AG08395 (cell line): ENCODE results near the gene BRPF3.
"Not testable (repeated sequence)": the region's sequence is repeated elsewhere in the genome, so short reads cannot be mapped to it uniquely, and the experiment has no call there.

ENCODE experiments used
- DNase-seq: peaks from one replicate; pipeline ENCODE4 v3.0.0; 2012; ENCODE audit warnings: mixed read lengths, low spot score

Gene BRPF3

GRCh38 chr6:36200998-36201596 lies 4.6 kb downstream of the BRPF3 start:
- DNase-seq: no peak

DNA sequence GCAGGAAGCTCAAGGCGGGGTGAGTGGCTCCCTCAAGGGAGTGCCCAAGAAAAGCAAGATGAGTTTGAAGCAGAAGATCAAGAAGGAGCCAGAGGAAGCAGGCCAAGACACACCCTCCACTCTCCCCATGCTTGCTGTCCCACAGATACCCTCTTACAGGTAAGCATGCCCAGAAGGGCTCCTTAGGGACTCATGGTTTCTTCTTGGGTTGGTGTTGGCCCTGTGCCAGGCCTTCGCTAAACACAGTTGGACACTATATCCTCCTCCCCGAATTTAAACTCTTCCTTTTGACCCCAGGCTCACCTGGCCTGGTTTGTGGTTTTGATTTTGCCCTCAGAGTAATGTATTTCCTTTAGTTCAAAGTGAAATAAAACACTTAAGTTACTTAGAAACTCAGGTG lies 5.1 kb downstream of the BRPF3 start:
- DNase-seq: no peak

- no peak for DNase-seq
Observed at GRCh38 chr6:36202101-36202500, 5.6 kb downstream of the BRPF3 start.

- no peak for DNase-seq
Observed at GRCh38 chr6:36204068-36204753, 7.7 kb downstream of the BRPF3 start.

- no peak for DNase-seq
Observed at GRCh38 chr6:36207155-36207554, 10.6 kb downstream of the BRPF3 start.

GRCh38 chr6:36209606-36210005 lies 13.1 kb downstream of the BRPF3 start:
- no peak for DNase-seq

DNA sequence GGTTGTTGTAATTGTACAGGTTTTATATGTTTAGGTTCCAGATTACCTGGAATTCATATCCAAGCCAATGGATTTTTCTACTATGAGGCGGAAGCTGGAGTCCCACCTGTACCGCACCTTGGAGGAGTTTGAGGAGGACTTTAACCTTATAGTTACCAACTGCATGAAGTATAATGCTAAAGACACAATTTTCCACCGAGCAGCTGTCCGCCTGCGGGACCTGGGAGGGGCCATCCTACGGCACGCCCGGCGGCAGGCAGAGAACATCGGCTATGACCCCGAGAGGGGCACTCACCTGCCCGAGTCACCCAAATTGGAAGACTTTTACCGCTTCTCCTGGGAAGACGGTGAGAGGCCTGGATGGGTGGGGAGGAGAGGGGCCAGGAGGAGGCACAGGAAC lies 13.6 kb downstream of the BRPF3 start:
- no peak for DNase-seq

- DNase-seq: no peak
Observed at GRCh38 chr6:36210886-36211595, 14.5 kb downstream of the BRPF3 start.

DNA sequence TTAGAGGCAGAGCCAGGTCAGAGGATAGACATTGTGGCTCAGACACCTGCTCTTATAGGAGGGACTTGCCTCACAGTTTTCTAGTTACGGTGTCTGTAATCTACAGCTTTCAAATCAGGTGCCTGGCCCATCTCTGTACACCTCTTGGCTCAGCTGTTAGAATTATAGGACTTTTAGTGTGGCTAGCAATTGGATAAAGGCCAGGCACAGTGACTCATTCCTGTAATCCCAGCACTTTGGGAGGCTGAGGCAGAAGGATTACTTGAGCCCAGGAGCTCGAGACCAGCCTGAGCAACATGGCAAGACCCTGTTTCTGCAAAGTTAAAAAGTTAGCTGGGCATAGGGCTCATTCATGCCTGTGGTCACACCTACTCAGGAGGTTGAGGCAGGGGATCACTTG lies 20.0 kb downstream of the BRPF3 start:
- peak; percentile 18 for DNase-seq

DNA sequence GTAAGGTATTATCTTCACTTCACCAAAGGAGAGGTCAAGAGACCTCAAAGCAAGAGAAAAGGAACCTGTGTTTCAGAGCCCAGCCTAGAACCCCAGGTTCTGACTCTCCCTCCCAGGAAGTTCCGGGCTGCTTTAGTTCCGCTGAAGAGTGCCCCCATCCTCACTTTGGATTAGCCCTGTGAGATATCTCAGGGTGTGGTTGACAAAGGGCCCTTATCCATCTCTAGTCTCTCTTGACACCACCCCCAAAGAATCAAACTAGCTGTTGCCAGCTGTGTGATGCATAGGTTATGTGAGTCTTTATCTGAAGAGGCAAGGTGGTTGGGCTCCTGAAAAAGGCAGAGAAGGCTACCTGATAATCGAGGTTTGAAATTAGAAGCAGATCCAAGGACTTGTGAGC lies 20.6 kb downstream of the BRPF3 start:
- DNase-seq: no peak

DNA sequence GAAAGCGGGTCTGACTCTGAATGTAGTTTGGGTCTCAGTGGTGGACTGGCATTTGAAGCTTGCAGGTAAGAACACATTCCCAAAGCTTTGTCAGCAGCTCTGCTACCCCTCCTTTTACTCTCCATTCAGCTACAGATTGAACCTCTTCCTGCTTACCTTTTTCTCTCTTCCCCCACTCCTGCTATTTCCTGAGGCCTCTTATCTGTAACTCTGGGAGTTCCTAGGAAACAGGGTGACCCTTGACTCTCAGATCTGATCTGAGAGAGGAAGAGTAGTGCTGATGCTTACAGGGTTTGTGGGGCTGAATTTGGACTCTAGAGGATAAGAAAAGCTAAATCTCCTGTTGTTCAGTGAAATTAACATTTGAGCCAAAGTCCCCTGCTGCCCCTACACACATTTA lies 21.4 kb downstream of the BRPF3 start:
- no peak for DNase-seq

GRCh38 chr6:36218516-36218915 lies 22.0 kb downstream of the BRPF3 start:
- not testable (repeated sequence) for DNase-seq

DNA sequence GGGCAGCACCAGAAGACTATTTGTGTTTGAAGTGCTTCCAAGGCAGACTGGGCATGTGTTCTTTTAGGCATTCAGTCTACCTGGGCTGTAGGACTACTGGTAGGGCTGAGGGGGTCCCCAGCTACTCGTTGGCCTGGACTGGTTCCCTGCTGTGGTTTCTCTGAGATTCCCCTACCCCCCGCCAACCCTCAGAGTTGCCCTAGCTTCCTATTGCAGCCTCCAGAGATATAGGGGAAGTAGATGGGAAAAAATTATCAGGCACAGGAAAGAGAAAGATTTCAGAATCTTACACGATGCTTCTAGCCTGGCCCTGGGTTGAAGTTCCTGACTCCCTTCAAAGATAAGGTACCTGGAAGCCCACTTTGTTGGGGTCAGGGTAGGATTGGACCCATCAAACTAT lies 22.5 kb downstream of the BRPF3 start:
- no peak for DNase-seq

DNA sequence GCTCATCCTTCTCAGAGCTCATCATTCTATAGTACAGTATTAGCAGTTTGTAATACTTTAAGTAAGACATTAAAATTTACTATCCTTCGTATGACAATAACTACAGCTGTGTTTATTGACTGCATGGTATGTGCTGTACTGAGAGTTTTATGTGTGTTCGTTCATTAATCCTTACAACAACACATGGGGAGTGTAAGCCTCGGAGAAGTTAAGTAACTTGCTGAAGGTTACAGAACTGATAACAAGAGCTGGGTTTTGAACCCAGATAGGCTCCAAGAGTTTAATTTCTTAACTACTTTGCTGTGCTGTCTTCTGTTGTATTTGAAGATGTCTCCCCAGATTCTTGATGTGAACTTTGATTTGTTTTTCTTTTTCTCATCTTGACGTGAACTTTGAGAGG lies 23.7 kb downstream of the BRPF3 start:
- no peak for DNase-seq

GRCh38 chr6:36221674-36222073 lies 25.1 kb downstream of the BRPF3 start:
- no peak for DNase-seq

DNA sequence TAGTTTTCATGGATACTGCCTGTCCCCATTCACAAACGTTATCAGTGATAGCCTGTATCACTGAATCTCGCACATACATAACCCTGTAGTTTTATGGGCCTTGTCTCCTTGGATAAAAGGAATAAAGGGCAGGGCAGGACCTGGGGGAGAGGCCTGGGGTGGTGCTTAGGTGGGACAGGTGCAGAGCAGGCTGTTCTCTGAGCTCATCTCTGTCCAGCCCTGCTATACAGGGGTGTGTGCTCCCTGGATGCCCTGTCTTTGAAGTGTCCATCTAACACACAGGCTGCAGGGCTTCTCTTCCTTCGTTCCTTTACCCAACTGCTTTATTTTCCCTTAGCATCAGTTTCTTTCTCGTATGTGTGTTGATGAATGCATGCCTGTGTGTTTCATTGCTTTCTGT lies 26.4 kb downstream of the BRPF3 start:
- no peak for DNase-seq

DNA sequence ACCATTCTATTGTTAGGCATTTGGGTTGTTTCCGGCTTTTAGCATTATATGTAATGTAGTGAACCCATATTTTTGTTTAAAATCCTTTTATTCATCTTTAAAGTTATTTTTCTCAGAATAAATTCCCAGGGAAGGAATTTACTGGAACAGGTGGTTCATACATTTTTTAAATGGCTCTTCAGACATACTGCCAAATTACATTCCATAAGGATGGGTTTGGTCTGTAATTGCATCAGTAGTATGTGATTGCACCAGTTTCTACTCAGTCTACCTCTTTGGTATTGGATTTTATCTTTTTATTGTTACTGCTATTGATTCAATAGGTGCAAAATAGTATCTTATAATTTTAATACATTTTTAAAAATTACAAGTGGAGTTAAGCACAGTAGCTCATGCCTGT lies 27.2 kb downstream of the BRPF3 start:
- no peak for DNase-seq

GRCh38 chr6:36224918-36225461 lies 28.4 kb downstream of the BRPF3 start:
- DNase-seq: no peak

- no peak for DNase-seq
Observed at GRCh38 chr6:36226438-36227047, 30.0 kb downstream of the BRPF3 start.

DNA sequence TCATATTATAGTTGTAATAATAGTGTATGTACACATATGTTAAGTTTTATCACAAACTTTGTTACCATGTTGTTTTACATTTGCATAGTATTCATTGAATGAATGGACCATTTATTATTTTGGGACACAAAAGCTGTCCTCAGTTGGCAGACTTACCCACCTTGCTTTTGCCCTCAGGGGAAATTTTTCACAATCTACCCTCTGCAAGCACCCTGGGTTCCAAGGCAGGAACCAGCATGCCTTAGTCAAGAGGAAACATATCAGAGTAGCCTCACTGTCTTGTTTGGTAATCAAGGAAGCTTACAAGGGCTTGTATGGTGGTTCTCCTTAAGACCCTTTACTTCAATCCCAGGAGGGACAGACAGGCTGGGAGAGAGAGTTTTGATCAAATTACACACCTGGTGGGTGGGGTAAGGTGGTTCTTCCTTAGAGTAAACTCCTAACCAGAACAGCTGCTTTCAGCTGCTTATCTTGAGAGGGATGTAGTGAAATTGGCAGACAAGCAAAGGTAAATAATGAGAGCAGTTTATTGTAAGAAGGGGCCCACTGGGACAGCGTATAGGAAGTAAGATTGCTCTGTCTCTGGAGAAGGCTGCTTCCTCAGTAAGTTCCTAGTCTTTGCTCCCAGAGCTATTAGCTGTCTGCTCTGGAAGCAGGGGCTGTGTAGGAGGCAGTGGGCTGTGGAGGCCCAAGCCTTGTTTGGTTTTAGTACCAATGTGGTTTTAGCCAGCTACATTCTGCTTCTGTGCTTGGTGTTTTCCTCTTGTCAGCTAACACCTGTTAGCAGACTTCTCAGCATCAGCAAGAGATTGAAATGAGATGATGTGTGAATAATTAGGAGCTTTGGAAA lies 31.1 kb downstream of the BRPF3 start:
- no peak for DNase-seq

DNA sequence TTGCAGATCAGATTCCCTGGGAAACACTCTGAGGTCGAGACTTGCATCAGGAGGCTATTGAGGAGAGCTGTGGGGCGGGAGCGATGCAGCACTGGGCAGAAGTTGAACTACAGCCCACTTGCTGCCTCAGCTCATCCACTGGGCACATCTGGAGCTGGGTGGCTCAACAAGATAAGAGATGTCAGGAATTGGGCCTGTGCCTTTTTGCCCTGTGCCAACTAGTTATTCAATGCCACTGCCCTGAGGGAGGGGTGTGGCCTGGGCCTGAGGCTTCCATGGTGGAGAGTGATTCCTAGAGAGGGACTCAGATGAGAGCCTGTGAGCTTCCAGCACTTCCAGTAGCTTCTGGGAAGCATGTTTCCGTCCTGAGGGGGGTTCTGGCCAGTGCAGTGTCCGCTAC lies 32.7 kb downstream of the BRPF3 start:
- no peak for DNase-seq

DNA sequence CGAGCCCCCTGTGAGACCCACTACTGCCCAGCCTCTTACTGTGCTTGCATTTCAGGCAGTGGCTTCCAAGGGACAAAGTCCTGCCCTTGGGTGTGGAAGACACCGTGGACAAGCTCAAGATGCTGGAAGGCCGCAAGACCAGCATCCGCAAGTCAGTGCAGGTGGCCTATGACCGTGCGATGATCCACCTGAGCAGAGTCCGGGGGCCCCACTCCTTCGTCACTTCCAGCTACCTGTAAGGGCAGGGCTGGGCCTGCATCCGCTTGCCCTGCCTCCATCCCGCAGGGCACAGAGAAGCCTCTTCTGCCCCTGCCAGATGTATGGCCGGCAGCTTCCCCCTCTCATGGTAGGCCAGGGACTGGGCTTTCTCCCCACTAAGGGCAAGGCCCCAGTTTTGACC lies 33.8 kb downstream of the BRPF3 start:
- no peak for DNase-seq
